Stimulated activated CD4-positive, alpha-beta T cell treated with anti-CD3 and anti-CD28 coated beads, Interleukin-4, amount 100 ng/mL, for 24 hours (primary cell): ENCODE results near the gene DGKH.

Experiments
- DNase-seq: peaks from one replicate; pipeline ENCODE4 v3.0.0-alpha.2; 2020

DGKH gene, protein sequence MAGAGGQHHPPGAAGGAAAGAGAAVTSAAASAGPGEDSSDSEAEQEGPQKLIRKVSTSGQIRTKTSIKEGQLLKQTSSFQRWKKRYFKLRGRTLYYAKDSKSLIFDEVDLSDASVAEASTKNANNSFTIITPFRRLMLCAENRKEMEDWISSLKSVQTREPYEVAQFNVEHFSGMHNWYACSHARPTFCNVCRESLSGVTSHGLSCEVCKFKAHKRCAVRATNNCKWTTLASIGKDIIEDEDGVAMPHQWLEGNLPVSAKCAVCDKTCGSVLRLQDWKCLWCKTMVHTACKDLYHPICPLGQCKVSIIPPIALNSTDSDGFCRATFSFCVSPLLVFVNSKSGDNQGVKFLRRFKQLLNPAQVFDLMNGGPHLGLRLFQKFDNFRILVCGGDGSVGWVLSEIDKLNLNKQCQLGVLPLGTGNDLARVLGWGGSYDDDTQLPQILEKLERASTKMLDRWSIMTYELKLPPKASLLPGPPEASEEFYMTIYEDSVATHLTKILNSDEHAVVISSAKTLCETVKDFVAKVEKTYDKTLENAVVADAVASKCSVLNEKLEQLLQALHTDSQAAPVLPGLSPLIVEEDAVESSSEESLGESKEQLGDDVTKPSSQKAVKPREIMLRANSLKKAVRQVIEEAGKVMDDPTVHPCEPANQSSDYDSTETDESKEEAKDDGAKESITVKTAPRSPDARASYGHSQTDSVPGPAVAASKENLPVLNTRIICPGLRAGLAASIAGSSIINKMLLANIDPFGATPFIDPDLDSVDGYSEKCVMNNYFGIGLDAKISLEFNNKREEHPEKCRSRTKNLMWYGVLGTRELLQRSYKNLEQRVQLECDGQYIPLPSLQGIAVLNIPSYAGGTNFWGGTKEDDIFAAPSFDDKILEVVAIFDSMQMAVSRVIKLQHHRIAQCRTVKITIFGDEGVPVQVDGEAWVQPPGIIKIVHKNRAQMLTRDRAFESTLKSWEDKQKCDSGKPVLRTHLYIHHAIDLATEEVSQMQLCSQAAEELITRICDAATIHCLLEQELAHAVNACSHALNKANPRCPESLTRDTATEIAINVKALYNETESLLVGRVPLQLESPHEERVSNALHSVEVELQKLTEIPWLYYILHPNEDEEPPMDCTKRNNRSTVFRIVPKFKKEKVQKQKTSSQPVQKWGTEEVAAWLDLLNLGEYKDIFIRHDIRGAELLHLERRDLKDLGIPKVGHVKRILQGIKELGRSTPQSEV

DNA sequence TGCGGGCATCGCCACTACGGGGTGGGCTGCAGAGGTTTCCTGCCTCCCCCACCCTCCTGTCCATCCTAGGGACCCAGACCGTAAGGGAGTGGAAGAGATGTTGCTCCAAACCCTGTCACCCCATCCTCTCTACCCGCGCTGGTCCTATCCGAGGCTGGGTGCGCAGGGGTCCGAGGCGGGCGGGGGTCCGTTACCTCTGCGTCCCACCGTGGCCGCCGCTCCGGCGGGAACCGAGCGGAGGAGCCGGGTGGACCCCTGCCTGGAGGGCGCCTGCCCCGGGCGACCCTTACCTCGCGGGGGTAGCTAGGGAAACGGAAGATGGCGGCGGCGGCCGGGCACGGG lies at the start of gene DGKH:
Gene DGKH, plus strand, starts transcription at position 307 of the 342 bp plus-strand sequence. CDS start 126 bp downstream, outside the sequence.
- DNase-seq, result no peak

DNA sequence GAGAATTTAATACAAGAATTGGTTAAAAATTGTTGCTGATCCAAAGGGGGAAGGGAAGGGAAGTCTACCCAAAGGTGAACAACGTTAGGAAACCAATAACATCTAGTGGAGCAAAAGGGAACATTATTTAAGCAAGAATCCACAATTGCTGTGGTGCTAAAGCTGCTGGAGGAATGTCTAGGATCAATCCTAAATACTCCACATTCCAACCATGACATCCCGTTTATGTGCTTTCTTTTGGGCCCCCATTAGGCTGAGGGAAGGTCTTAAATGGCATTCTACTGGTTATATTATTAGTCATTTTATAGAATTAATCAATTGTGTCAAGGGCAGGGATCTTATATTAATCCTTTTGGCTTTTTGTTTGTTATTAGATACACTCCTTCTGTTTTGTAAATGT lies 47.6 kb upstream of the DGKH start:
- no peak for DNase-seq

DNA sequence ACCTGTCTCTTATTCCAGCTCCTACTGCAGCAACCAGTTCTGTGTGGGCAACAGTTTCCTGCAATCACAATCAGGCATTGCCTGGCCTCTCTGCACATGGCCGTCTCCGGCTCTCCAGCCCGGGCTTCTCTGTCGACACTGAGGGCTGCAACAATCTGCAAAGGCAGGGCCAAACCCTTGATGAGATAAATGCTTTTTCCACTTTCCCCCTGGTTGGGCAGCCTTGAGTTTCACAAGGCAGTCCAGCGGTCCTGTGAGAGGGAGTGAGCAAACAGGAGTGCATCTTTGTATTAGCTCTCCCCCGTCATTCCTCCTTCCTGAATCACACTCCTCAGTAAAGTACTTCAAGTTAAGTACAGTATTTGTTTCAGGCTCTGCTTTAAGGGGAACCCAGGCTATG lies 46.9 kb upstream of the DGKH start:
- no peak for DNase-seq

DNA sequence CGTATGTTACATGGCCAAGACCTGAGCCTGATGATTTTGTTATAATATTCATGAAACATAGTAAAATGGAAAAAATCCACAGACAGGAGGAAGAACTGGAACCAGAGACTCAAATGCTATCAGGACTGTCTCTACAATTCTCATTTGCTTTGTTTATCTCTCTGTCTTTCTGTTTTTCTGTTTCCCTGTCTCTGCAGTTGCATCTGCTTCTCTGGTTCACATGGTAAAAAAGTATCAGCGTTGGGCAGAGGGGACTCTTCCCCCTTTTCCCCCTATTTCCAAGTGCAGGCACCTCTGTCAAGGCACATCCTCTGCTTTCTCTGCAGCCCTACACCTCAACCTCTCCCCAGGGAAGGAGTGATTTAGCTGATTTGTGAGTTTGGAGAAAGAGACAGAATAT lies 46.4 kb upstream of the DGKH start:
- no peak for DNase-seq

DNA sequence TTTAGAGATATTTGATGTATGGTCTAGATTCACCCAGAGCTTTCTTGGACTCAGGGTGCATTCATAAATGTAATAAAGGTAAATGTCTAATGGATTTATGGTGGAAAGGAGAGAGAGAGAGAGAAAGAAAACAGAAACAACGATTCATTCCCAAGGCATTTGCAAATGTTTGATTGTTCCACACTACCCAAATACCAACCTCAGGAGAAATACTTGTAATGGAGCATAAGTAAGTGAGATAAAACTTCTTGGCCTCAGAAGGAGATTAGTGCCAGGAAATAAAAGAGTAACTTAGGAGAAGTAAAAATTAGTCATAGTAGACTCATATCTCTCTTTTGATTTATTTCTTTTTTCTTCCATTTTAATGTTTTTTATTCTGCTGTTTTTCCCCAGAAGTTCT lies 40.6 kb upstream of the DGKH start:
- DNase-seq, result no peak

DNA sequence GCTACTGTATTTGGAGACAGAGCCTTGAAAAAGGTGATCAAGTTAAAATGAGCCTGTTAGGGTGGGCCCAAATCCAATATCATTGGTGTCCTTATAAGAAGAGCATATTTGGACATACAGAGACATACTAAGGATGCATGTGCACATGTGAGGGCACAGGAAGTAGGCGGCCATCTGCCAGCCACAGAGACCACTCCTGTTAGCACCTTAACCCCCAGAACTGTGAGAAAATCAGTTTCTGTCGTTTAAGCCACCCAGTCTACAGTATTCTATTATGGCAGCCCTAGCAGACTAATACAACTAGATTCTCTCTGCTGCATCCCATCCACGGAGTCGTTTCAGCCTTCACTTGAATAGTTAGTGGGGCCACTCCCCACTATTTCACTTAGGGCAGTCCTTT lies 39.4 kb upstream of the DGKH start:
- no peak for DNase-seq

DNA sequence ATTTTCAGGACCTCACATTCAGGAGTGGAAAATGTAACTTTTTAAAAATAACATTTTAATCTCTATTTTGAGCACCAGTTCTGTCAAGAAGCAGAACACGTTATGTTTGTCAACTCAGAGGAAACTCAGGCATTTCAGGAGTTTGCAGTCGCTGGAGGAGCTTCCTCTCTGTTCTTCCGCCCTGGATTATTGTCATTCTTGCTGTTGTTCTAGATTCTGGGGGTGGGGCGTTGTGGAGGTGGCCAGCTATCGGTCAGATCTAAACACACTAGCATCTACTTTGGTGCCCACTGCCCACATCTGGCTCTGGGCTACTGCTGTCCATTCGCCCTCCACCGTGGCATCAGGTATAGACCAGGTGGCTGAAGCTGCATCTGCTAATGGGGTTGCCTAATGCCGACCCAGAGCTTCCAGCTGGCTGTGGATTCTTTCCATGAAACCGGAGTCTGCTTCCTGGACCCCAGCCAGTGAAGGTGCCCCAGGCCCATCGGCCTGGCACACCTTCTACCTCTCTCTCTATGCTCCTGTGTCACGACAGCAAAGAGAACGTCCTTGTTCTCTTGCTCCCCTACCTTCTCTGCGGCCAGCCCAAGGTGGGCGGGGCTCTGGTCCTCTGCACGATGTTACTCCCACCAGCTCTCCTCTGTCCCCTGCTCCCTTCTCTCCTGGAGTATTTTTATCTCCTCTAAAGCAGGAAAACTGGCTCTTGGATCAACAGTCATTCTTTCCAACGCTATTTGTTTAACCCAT lies 36.7 kb upstream of the DGKH start:
- DNase-seq, result no peak

DNA sequence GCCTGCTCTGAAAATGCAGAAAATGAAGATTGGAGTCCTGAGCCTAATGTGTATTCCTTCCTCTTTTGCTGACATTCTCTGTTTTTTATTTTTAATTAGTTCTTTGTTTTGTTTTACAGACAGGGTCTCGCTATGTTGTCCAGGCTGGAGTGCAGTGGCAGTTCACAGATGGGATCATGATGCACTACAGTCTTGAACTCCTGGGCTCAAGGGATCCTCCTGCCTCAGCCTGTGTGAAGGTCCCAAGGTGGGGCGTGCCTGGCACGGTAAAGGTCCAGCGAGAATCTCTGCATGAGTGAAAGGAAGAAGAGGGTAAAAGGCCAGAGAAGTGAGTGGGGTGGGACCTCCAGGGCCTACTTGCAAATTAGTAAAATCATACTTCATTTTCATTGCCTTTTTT lies 34.3 kb upstream of the DGKH start:
- DNase-seq, result no peak

DNA sequence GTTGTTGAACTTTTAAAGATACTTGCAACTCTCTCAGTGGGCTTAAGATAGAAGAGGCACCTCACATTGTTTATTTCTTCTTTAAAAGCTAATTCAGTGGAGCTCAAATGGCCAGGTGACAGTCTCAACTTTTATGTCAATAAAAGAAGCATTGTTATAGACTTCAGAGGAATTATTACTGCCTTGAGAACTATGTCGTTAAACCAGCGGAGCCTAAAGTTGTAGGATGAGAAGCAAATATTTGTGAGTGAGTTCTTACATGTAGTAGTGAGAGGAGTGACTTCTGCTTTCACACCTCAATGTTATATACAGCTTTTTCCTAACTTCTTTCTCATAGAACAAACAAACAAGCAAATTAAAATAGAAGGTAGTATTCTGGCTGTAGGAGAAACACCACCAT lies 31.2 kb upstream of the DGKH start:
- no peak for DNase-seq

DNA sequence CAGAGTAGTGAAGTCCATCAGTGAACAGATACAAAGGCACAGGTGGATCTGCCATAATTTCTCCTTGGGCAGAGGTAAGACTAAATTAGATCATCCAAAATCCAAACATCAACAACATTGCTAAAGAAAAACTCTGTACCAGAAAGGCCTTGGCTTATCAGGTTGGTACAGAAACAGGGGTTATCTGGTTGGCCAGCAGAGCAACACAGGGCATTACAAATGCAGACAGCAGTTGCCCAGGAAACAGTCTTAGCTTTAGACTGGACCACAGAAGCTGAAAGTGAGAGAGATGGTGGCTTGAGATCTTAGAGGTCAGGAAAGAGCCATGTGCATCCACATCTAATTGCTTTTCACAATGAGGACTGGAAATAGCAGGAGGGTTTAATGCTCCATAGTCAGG lies 26.6 kb upstream of the DGKH start:
- no peak for DNase-seq

DNA sequence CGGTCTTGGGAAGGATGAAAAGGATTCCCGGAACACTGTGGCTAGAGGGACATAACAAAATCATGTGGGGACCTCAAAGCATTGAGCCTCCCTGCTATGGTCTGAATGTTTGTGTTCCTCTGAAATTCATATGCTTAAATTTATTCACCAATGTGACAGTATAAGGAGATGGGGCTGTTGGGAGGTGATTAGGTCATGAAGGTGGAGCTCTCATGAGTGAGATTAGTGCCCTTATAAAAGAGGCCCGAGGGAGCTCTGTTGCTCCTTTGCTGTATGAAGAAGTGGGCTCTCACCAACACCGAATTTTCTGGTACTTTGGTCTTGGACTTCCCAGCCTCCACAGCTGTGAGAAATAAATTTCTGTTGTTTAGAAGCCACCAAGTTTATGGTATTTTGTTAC lies 26.1 kb upstream of the DGKH start:
- DNase-seq, result no peak

DNA sequence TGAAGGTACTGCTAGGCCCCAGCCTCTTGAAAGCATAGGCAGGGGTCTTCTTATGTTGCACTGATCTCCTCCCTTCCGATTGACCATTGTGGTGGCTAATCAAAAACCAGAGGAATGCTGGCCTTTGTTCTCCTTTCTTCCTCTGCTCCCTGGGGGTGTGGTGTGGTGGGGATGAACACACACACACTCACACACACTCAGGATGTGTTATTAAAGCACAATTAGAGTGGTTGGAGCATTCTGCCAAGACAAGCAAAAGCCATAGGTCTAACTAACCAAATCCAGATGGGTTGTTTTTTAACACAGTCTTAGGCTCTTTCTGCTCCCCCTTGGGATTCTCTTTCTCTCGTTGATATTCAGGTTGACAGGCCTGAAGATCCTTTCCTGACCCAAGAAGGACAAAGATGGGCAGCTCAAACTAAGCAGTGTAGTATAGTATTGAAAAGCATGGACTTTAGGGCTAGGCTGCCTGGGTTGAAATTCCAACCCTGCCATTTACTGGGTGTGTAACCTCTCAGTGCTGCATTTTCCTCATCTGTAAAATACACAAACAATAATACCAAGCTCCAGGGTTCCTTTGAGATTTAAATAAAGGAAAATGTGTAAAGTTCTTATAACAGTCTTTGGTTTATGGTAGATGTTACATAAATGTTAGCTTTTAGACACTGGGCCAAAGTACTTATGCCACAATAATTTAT lies 25.5 kb upstream of the DGKH start:
- no peak for DNase-seq

DNA sequence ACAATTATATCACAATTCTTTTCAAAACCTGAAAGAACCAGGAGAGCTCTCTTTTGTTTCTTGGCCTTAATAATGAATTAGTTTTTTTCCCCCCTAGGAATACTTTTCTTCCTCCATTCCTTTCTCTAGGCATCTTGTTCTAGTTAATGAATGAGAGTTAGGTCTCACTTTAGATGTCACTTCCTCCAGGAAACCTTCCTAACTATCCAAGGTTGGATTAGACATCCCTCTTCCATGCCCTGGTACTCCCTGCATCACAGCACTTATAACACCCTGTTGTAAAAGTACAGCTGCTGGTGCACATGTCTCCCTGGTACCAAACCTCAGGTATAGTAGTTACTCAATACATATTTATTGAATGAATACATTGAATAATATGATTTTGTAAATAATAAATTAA lies 21.2 kb upstream of the DGKH start:
- DNase-seq, result no peak

DNA sequence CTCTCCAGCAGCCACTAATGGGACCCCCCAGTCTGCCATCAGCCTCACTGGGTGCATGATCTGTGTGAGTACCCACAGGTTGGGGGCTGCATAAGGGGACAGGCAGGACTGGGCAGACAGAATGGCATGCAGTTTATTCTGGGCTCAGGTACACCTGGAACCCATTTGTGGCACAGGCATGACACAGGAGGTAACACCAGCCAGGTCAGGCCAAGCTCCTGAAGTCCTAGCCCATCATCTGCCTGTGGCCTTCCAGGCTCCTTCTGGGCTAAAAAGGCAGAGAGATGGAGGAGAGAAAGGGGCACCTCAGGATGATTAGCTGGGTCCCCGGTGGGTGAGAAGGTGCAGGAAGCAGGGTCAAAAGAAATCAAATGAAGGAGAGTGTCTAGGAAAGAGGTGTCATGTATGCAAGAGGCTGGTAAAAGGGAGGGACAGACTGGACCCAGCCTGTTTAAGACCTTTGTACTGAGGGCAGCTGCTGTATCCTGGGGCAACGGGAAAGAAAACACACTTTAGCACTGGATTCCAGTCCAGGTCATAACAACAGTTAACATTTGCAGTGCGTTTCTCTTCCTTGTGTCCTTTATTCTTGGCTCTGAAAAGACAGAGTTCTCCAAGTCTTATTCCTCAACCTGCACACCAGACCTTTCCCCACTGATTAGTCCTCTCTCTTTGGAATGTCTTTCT lies 20.2 kb upstream of the DGKH start:
- DNase-seq, result no peak

DNA sequence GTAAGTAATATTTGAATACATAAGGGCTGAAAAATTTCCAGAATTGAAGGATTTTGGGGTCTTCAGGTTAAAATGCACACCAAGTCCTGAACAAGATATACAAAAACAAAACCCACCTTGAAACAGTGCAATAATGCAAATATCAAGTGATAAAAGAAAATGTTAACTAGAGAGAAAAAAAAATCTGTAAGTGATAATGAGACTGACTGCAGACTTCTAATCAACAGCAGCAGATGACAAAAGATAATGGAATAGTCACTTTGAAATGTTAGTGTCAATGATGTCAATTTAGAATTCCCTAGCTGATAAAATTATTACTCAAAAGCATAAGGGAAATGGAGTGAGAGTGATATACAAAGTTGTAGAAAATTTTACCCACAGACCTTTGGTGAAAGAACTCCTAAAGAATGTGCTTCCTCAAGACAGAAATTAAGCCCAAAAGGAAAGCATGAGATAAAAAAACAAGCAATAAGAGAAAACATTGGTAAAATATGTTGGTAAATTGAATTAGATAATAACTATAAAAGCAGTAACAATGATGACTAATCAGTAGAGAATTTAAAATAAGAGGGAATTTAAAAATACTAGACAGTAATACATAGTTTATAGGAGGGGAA lies 12.4 kb upstream of the DGKH start:
- DNase-seq, result no peak

DNA sequence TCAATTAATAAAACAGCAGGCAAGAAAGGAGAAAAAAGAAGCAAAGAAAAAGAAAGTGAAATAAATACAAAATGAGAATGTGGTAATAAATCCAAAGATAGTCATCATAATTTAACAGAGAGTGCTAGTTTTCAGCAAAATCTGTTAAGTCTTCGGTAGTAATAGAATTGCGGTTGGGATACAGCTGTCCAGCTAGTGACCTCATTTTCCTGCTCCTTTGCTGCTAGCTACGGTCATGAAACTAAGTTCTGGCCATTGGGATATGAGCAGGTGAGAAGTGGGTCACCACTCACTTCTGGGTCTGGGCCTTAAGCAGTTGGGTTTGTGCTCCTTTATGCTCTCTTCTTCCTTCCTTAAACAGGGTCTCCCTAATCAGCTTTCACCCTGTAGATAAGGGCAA lies 11.7 kb upstream of the DGKH start:
- no peak for DNase-seq

DNA sequence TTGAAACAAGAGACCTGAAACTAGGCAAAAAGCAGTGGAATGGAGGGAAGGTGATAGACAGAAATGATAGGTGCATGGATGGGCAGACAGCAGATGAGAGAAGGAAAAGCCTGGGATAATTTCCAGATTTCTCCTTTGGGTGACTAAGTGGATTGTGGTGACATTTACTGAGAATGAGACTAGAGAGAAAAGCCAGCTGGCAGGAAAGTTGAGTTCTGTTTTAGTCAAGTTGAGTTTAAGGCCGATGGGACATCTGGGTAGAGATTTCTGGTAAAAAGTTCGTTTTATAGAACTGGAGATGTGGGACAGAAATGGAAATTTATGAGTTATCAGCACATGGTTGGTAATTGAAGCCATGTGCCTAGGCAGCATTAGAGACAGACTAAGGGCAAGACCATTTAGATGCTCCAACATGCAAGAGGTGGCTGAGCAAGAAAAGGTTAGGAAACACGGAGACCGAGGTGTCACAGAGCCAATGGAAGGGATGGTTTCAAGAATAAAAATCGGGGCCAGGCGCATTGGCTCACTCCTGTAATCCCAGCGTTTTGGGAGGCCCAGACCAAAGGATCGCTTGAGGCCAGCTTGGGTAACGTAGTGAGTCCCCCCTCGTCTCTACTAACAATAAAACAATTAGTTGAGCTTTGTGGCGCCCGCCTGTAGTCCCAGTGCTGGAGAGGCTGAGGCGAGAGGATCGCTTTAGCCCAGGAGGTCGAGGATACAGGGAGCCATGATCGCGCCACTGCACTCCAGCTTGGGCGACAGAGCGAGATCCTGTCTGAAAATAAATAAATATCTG lies 9.6 kb upstream of the DGKH start:
- no peak for DNase-seq

DNA sequence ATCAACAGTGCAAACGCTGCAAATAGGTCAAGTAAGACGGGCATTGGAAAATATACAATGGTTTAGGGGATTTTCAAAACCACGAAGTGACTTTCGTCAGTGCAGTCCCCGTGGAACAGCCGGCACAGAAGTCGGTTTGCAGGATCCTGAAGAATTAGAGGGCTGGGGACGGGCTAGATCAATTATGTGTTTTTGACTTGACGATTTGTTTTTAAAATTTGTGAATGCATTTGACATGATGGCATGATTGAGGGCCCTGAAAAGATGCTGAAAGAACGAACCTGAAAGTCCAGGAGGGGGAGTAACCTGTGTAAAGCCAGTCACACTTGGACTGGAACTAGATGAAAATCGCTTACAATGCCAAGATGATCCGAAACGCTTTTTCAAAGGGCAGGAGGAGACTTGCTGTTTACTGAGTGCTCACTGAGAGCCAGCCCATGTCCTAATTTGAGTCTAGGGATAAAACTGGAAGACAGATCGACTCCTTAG lies 8.9 kb upstream of the DGKH start:
- DNase-seq, result peak; percentile 8

DNA sequence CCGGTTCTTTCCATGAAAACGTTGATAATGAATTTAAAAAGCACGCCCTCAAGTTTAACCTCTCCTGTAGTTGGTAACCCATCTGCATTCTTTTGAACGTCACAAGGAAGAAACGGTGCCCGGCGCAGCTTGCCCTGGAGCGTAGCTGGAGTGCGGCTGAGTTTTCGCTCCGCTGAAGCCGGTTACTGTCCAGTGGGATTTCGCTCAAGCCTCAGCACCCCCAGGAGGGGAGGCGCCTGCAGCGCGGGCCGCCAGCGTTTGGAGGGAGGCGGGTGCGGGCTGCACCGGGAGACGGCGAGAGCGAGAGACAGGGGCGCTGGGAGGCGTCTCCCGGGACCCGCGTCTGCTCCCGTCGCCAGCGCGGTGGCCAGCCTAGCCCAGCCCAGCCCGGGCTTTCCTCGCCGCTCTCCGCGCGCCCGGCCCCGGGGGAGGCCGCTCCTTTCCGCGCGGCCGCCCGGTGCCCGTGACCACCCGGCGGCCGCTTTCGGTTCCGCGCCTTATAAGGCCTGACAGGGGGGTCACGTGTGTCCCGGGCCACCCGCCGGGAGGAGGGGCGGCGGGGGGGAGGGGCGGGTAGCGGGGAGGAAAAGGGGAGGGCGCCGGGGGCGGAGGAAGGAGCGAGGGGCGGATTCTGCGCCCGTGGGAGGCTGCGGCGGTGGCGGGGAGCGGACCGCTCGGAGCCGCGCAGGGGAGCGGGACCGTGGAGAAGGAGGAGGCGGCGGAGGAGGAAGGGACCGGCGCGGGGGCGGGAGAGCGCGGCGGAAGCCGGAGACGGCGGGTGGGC lies 8.3 kb upstream of the DGKH start:
- DNase-seq, result peak; percentile 83

DNA sequence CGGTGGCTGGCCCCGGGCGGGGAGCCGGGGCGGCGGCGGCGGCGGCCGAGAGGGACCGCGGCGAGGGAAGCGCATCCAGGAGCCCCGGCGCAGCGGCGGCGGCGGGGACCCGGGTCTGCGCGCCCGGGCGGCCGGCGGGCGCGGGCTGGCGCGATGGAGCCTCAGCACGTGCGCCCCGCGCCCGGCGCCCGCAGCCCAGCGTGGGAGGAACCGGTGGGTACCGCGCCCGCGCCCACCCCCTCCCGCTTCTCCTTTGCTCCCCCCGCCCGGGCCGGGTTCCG lies 7.8 kb upstream of the DGKH start:
- DNase-seq, result no peak
